ENCODE data around the gene SRRT.

SRRT gene

GRCh38 chr7:100890653-100891567 is 16.0 kb downstream of the SRRT start:
- H3K9me3 ChIP-seq (ENCODE audit: control insufficient read depth, insufficient read depth, low read depth, low read length) = no peaks in the 10 kb centered on the region
- peaks cover 8% of the 10 kb centered on the region for H3K27me3 ChIP-seq (ENCODE audit: control insufficient read depth, insufficient read depth, low read length)
- H3K27ac ChIP-seq (ENCODE audit: low read depth, low read length) = peak overlapping the region; percentile 44; the same call in 1 of the 2 replicates
- peak overlapping the region; percentile 66 for H3K4me3 ChIP-seq (ENCODE audit: low read depth, low read length)
- H3K36me3 ChIP-seq (ENCODE audit: control insufficient read depth, insufficient read depth, low read length) = peaks cover 34% of the 10 kb centered on the region
- H3K9ac ChIP-seq (ENCODE audit: low read length) = peak overlapping the region; percentile 86
- H3K4me1 ChIP-seq (ENCODE audit: control insufficient read depth, insufficient read depth, low read length) = peaks cover 37% of the 10 kb centered on the region

- H3K4me3 ChIP-seq (ENCODE audit: low read depth, low read length) = peak overlapping the region; percentile 66
- peak overlapping the region; percentile 44; the same call in 1 of the 2 replicates for H3K27ac ChIP-seq (ENCODE audit: low read depth, low read length)
- H3K27me3 ChIP-seq (ENCODE audit: control insufficient read depth, insufficient read depth, low read length) = peaks cover 16% of the 10 kb centered on the region
- no peaks in the 10 kb centered on the region for H3K9me3 ChIP-seq (ENCODE audit: control insufficient read depth, insufficient read depth, low read depth, low read length)
- H3K9ac ChIP-seq (ENCODE audit: low read length) = peak overlapping the region; percentile 86
- H3K4me1 ChIP-seq (ENCODE audit: control insufficient read depth, insufficient read depth, low read length) = peaks cover 44% of the 10 kb centered on the region
- H3K36me3 ChIP-seq (ENCODE audit: control insufficient read depth, insufficient read depth, low read length) = peaks cover 26% of the 10 kb centered on the region
These were observed 16.8 kb downstream of the SRRT start for GRCh38 chr7:100891568-100892247.

- Histone ChIP-seq H3K4me3 (ENCODE audit: low read depth, low read length) (no peak overlapping the region), H3K9me3 (ENCODE audit: control insufficient read depth, insufficient read depth, low read depth, low read length) (no peaks in the 10 kb centered on the region), H3K36me3 (ENCODE audit: control insufficient read depth, insufficient read depth, low read length) (peaks cover 17% of the 10 kb centered on the region), H3K27ac (ENCODE audit: low read depth, low read length) (no peak overlapping the region), H3K27me3 (ENCODE audit: control insufficient read depth, insufficient read depth, low read length) (peaks cover 19% of the 10 kb centered on the region), H3K9ac (ENCODE audit: low read length) (no peak overlapping the region), H3K4me1 (ENCODE audit: control insufficient read depth, insufficient read depth, low read length) (peaks cover 37% of the 10 kb centered on the region)
These were observed 17.7 kb downstream of the SRRT start for GRCh38 chr7:100892364-100893317.

GRCh38 chr7:100893318-100893895 is 18.5 kb downstream of the SRRT start:
- no peaks in the 10 kb centered on the region for H3K9me3 ChIP-seq (ENCODE audit: control insufficient read depth, insufficient read depth, low read depth, low read length)
- H3K27me3 ChIP-seq (ENCODE audit: control insufficient read depth, insufficient read depth, low read length) = peaks cover 22% of the 10 kb centered on the region
- H3K4me1 ChIP-seq (ENCODE audit: control insufficient read depth, insufficient read depth, low read length) = peaks cover 30% of the 10 kb centered on the region
- no peak overlapping the region for H3K4me3 ChIP-seq (ENCODE audit: low read depth, low read length)
- H3K27ac ChIP-seq (ENCODE audit: low read depth, low read length) = no peak overlapping the region
- peaks cover 9% of the 10 kb centered on the region for H3K36me3 ChIP-seq (ENCODE audit: control insufficient read depth, insufficient read depth, low read length)
- H3K9ac ChIP-seq (ENCODE audit: low read length) = no peak overlapping the region

- Histone ChIP-seq H3K4me1 (ENCODE audit: control insufficient read depth, insufficient read depth, low read length) (peaks cover 27% of the 10 kb centered on the region), H3K4me3 (ENCODE audit: low read depth, low read length) (peak overlapping the region; percentile 68), H3K27ac (ENCODE audit: low read depth, low read length) (no peak overlapping the region), H3K9me3 (ENCODE audit: control insufficient read depth, insufficient read depth, low read depth, low read length) (no peaks in the 10 kb centered on the region), H3K36me3 (ENCODE audit: control insufficient read depth, insufficient read depth, low read length) (peaks cover 5% of the 10 kb centered on the region; the same call in 1 of the 2 replicates), H3K27me3 (ENCODE audit: control insufficient read depth, insufficient read depth, low read length) (peaks cover 22% of the 10 kb centered on the region), H3K9ac (ENCODE audit: low read length) (peak overlapping the region; percentile 46)
These were observed 19.2 kb downstream of the SRRT start for GRCh38 chr7:100893910-100894721.

- Histone ChIP-seq H3K27ac (ENCODE audit: low read depth, low read length) (no peak overlapping the region), H3K9me3 (ENCODE audit: control insufficient read depth, insufficient read depth, low read depth, low read length) (no peaks in the 10 kb centered on the region), H3K9ac (ENCODE audit: low read length) (peak overlapping the region; percentile 50), H3K4me3 (ENCODE audit: low read depth, low read length) (peak overlapping the region; percentile 68), H3K36me3 (ENCODE audit: control insufficient read depth, insufficient read depth, low read length) (peaks cover 5% of the 10 kb centered on the region; the same call in 1 of the 2 replicates), H3K27me3 (ENCODE audit: control insufficient read depth, insufficient read depth, low read length) (peaks cover 22% of the 10 kb centered on the region), H3K4me1 (ENCODE audit: control insufficient read depth, insufficient read depth, low read length) (peaks cover 27% of the 10 kb centered on the region)
These were observed 20.2 kb downstream of the SRRT start for GRCh38 chr7:100894860-100895700.

GRCh38 chr7:100895701-100895955 is 20.7 kb downstream of the SRRT start, which contains the start of gene ACHE:
TSS of gene ACHE (minus strand) at chr7:100895888. CDS start at chr7:100894232, 1,656 bp downstream.
- Histone ChIP-seq H3K9me3 (ENCODE audit: control insufficient read depth, insufficient read depth, low read depth, low read length) (no peaks in the 10 kb centered on the region), H3K4me1 (ENCODE audit: control insufficient read depth, insufficient read depth, low read length) (peaks cover 27% of the 10 kb centered on the region), H3K27me3 (ENCODE audit: control insufficient read depth, insufficient read depth, low read length) (peaks cover 22% of the 10 kb centered on the region), H3K4me3 (ENCODE audit: low read depth, low read length) (peak within 1 kb of the TSS; percentile 68), H3K9ac (ENCODE audit: low read length) (peak within 1 kb of the TSS; percentile 74), H3K27ac (ENCODE audit: low read depth, low read length) (no peak within 1 kb of the TSS), H3K36me3 (ENCODE audit: control insufficient read depth, insufficient read depth, low read length) (peaks cover 5% of the 10 kb centered on the region; the same call in 1 of the 2 replicates)

GRCh38 chr7:100895956-100896731 is 21.2 kb downstream of the SRRT start:
- H3K36me3 ChIP-seq (ENCODE audit: control insufficient read depth, insufficient read depth, low read length) = peaks cover 5% of the 10 kb centered on the region; the same call in 1 of the 2 replicates
- no peaks in the 10 kb centered on the region for H3K9me3 ChIP-seq (ENCODE audit: control insufficient read depth, insufficient read depth, low read depth, low read length)
- peaks cover 22% of the 10 kb centered on the region for H3K27me3 ChIP-seq (ENCODE audit: control insufficient read depth, insufficient read depth, low read length)
- H3K9ac ChIP-seq (ENCODE audit: low read length) = peak overlapping the region; percentile 74
- peaks cover 26% of the 10 kb centered on the region for H3K4me1 ChIP-seq (ENCODE audit: control insufficient read depth, insufficient read depth, low read length)
- peak overlapping the region; percentile 61 for H3K4me3 ChIP-seq (ENCODE audit: low read depth, low read length)
- no peak overlapping the region for H3K27ac ChIP-seq (ENCODE audit: low read depth, low read length)

Data from HUES6 (cell line).